ENCODE results near the gene METTL26. TPM values are rescaled to one million over a fixed set of nuclear protein-coding genes. Genes with fewer than 3 reads are reported as not detected.

METTL26 gene
- total and polyA plus RNA-seq, 10 of the 15 experiments (the other 5 are each of a cell fraction or from before 2014, with no cell fraction given): 5.4 to 163 (median 79.3) TPM

GRCh38 chr16:671353-672131 lies 35.4 kb upstream of the METTL26 start:
- no peak for ATAC-seq
- no peak overlapping the region for H3K27ac ChIP-seq (ENCODE audit: control insufficient read depth, insufficient read depth)
- ChIA-PET POLR2A (no interaction called here), CTCF (no interaction called here), RAD21 (ENCODE audit: unreplicated experiment) (no interaction called here), SMC1A (ENCODE audit: uncharacterized antibody, unreplicated experiment) (no interaction called here)
- DNase-seq (ENCODE audit: low read depth, low spot score): no peak
- WGBS (ENCODE audit: insufficient coverage, insufficient replicate concordance, low lambda C conversion rate, missing lambda C conversion rate): 90% methylated on average over 31 of the region's 40 CpGs
- no peak overlapping the region for H2AFZ ChIP-seq (ENCODE audit: control insufficient read depth, low read depth, low read length)
- intact Hi-C loops (cut with micrococcal nuclease; ENCODE audit: unreplicated experiment): no loop called here
- peaks cover 16% of the 10 kb centered on the region for H3K79me2 ChIP-seq (ENCODE audit: control insufficient read depth, insufficient read depth, low read length)
- in situ Hi-C loops (cut with MboI): no loop called here
- FAIRE-seq: no peak
- H3K4me2 ChIP-seq (ENCODE audit: control insufficient read depth, insufficient read depth): no peak overlapping the region
- no TSS peak for BruUV-seq (replicated peaks)
- no peaks in the 10 kb centered on the region; the same call in 1 of the 2 replicates for H4K20me1 ChIP-seq (ENCODE audit: control insufficient read depth, insufficient read depth)
- peaks cover 0 to 18% of the 10 kb centered on the region in 2 experiments; a peak in 3 of 4 replicates for H3K36me3 ChIP-seq (ENCODE audit: control insufficient read depth in 2 of 2, insufficient read depth in 2 of 2, low read length in 1 of 2)
- no peak overlapping the region for H3K9ac ChIP-seq (ENCODE audit: control insufficient read depth, insufficient read depth, low read length)
- H3K27me3 ChIP-seq (replicated peaks in 1 of 2; ENCODE audit: control insufficient read depth in 2 of 2, insufficient read depth in 2 of 2, low read length in 1 of 2): no peaks in the 10 kb centered on the region
- no peak overlapping the region for H3K4me3 ChIP-seq
- TF ChIP-seq EZH2 (IDR thresholded peaks at IDR 0.05; ENCODE audit: borderline replicate concordance, control insufficient read depth, low read depth, low read length) (no peak), POLR2A (IDR thresholded peaks at IDR 0.05; ENCODE audit: low read depth, low read length) (peak; percentile 40; the same call in 1 of the 2 replicates)
- no peaks in the 10 kb centered on the region for H3K9me3 ChIP-seq (replicated peaks; ENCODE audit: control insufficient read depth, insufficient read depth, low read length)
- peaks cover 2% of the 10 kb centered on the region; the same call in 1 of the 2 replicates for H3K4me1 ChIP-seq (ENCODE audit: control insufficient read depth, insufficient read depth, low read length)

DNA sequence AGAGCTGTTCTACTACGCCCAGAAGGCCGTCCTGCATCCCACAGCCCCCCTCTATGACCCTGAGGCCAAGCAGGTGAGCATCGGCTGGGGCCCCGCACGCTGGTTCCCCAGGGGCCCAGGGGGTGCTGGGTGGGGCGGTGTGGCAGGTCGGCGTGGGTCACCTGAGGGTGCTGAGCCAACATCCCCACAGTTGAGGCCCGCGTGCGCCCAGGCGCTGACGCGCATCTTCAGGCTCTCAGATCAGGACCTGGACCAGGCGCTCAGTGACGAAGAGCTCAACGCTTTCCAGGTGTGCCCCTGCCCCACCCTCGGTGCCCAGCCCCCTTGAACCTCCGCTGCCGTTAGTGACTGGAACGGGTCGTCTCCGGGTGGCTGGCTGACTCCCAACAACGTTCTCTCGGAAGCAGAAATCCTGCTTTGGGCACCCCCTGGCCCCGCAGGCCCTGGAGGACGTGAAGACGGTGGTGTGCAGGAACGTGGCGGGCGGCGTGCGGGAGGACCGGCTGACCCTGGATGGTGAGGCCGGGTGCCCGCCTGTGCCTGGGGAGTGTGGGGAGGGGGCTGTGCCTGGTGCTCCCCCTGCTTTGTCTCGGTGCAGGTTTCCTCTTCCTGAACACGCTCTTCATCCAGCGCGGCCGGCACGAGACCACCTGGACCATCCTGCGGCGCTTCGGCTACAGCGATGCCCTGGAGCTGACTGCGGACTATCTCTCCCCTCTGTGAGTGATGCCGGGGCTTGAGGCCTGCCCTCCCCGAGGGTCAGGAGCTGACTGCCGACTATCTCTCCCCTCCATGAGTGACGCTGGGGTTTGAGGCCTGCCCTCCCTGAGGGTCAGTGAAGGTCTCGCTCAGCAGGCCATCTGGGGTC lies 34.6 kb upstream of the METTL26 start:
- intact Hi-C loops (cut with micrococcal nuclease; ENCODE audit: unreplicated experiment) (no loop called here), in situ Hi-C loops (cut with MboI) (no loop called here)
- Histone ChIP-seq H3K9ac (ENCODE audit: control insufficient read depth, insufficient read depth, low read length) (no peak overlapping the region), H3K4me2 (ENCODE audit: control insufficient read depth, insufficient read depth) (no peak overlapping the region), H3K27me3 (replicated peaks in 1 of 2; ENCODE audit: control insufficient read depth in 2 of 2, insufficient read depth in 2 of 2, low read length in 1 of 2) (no peaks in the 10 kb centered on the region), H4K20me1 (ENCODE audit: control insufficient read depth, insufficient read depth) (no peaks in the 10 kb centered on the region; the same call in 1 of the 2 replicates), H3K9me3 (replicated peaks; ENCODE audit: control insufficient read depth, insufficient read depth, low read length) (no peaks in the 10 kb centered on the region), H3K4me1 (ENCODE audit: control insufficient read depth, insufficient read depth, low read length) (peaks cover 2% of the 10 kb centered on the region; the same call in 1 of the 2 replicates), H2AFZ (ENCODE audit: control insufficient read depth, low read depth, low read length) (no peak overlapping the region), H3K79me2 (ENCODE audit: control insufficient read depth, insufficient read depth, low read length) (peaks cover 16% of the 10 kb centered on the region), H3K36me3 (ENCODE audit: control insufficient read depth in 2 of 2, insufficient read depth in 2 of 2, low read length in 1 of 2) (peaks cover 0 to 18% of the 10 kb centered on the region in 2 experiments; a peak in 3 of 4 replicates), H3K4me3 (no peak overlapping the region), H3K27ac (ENCODE audit: control insufficient read depth, insufficient read depth) (no peak overlapping the region)
- ChIA-PET SMC1A (ENCODE audit: uncharacterized antibody, unreplicated experiment) (no interaction called here), POLR2A (no interaction called here), RAD21 (ENCODE audit: unreplicated experiment) (no interaction called here), CTCF (no interaction called here)
- no peak for FAIRE-seq
- TF ChIP-seq TCF7 (IDR thresholded peaks at IDR 0.05; ENCODE audit: borderline replicate concordance) (no peak), POLR2A (IDR thresholded peaks at IDR 0.05; ENCODE audit: low read depth, low read length) (peak; percentile 3; the same call in 1 of the 2 replicates)
- no peak for ATAC-seq
- no TSS peak for BruUV-seq (replicated peaks)
- no peak for DNase-seq (ENCODE audit: low read depth, low spot score)
- WGBS (ENCODE audit: insufficient coverage, insufficient replicate concordance, low lambda C conversion rate, missing lambda C conversion rate): 97% methylated on average over 50 of the region's 52 CpGs

All from GM12878 (cell line).